ENCODE measurements around the gene C1orf167.

C1orf167 gene

DNA sequence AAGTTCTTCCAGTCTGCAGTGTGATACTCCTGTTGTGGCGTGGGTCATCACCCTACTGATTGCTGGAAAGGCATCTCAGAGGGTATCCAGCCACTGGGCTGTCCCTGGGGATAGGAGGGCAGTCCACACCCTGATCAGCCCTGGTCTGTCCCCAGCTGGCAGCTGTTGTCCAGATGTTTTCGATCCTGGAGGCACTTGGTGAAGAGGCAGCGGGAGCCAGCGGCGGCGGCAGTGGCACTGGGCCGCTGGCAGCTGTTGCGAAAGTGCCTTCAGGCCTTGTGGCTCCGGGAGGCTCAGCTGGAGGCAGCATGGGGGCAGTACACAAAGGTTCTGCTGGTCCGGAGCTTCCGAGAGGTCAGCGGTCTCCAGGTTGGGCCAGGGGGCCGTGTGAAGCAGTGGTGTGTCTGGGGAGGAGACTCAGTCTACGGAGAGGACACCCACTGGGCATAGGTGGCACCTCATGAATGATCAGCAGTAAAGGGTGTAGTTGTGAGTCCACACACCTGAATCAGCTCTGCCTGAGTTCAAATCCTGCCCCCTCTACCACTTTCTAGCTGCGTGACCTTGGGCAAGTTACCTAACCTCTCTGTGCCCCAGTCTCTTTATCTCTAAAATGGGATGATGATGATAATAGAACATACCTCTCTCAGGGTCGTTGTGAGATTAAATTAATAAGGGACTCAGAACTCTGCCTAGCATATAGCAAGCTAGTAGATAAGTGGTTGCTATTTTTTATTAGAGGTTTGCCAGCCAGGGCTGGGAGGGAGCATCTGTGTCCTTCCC lies 6.1 kb downstream of the C1orf167 start:
- no peak for DNase-seq

DNA sequence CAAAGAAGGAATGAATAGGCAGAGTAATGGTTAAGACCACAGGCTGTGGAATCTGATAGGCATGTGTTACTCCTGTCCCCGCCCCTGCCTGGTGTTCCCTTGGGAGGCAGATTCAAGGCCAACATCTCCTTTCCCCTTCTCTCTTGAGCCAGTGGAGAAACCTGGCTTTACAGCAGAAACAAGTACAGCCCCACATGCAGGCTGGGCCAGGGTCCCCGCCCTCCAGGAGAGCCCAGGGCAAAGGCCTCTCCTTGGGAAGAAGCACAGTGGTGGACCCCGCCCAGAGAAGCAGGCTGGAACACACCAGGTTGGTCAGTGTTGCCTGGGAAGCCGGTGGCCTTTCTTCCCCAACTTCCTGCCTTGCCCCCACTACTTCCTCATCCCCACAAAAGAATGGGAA lies 6.8 kb downstream of the C1orf167 start:
- no peak for DNase-seq

DNA sequence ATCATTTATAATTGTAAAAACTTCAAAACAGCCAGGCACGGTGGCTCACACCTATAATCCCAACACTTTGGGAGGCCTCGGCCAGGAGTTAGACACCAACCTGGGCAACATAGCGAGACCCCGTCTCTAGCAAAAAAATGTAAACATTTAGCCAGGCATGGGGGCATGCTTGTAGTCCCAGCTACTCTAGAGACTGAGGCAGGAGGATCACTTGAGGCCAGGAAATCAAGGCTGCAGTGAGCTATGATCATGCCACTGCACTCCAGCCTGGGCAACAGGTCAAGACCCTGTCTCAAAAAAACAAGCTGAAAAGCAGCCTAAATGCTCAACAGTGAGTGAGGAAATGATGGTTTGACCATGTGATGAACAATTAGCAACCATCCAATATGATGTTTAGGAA lies 7.3 kb downstream of the C1orf167 start:
- DNase-seq: no peak

DNA sequence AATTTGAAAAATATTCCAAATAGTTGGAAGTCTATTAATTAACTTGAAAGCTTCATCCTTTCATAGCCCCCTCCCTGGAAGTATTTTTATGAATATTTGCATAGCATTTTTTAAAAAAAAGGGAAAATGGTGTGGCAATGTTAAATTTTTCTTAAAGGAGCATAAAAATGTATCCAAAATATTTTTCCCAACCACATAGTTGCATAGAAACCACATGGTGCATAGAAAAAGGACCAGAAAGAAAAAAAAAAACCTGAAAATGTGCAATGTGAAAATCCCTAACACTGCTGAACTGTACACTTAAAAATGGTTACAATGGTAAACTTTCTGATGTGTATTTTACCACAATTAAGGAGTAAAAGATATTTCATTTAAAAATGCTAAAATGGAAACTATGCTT lies 8.0 kb downstream of the C1orf167 start:
- no peak for DNase-seq

DNA sequence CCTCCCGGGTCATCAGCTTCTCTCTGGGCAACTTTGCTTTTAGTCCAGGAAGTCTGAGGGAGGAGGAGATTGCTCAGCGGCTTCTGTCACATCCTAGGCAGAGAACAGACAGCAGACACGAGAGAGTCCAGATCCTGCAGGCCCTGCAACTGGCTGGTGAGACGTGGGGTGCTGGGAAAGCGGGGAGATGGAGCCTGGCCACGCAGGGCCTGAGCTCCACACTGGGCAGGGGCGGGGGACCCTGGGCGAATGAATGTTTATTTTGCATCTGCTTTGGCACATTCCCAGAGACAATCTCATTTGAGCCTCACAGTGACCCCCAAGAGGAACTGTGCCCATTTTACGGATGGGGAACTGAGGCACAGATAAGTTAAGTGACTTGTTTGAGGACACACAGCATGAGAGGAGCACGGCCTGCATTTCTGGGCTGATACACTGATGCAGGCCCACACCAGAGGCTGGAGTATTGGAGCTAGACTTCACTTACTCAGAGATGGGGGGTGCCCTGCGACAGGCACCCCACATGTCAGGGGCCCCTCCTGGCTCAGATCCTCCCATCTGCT lies 9.6 kb downstream of the C1orf167 start:
- DNase-seq: no peak

DNA sequence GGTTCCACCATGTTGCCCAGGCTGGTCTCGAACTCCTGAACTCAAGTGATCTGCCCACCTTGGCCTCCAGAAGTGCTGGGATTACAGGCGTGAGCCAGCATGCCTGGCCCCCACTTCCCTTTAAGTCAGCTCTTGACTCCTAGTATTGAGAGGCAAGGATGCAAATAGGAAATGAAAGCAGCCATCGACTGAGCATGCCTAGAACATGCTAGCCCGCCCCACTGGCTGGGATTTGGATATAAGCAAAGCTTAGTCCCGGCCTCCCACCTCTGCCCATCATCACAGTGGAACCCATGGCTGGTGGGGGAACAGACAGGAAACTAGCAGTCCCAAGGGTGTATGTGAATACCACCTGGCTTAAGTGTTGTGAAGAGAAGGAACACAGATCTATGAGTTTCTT lies 10.5 kb downstream of the C1orf167 start:
- no peak for DNase-seq

DNA sequence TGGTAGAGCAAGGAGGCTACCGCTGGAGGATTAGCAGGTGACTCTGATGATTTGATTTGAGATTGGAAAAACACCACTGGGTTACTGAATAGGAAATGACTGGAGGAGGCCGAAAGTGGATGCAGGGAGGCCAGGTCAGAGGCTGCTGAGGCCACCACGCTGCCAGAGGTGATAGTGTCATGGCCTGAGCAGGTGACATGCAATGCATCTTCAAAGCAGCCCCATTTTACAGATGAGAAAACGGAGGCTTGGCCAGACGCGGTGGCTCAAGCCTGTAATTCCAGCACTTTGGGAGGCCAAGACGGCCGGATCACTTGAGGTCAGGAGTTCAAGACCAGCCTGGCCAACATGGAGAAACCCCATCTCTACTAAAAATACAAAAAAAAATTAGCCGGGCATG lies 12.8 kb downstream of the C1orf167 start:
- no peak for DNase-seq

DNA sequence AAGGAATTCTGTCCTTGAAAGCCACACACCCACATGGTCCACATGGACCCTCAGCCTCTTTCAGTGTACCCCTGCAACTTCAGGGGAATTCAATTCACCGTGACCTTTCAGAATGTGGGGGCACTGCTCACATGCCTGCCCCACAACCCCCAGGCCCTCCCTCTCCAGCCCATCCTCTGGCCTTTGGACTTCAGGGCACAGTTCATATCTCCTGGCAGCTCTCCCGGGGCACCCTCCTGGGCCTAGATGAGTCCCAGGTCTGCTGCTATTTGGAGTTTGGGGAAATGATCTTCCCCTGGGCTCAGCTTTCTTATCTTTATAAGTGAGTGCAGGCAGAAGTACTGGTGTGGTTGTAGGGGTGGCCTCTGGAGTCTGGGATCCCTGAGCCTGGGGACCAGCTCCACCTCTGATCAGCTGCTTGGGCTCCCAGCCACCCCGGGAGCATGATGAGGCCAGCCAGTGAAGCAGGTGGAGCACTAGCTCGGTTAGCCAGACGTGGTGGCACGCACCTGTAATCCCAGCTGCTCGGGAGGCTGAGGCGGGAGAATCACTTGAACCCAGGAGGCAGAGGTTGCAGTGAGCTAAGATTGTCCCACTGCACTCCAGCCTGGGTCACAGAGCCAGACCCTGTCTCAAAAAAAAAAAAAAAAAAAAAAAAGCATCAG lies 15.8 kb downstream of the C1orf167 start:
- no peak for DNase-seq

DNA sequence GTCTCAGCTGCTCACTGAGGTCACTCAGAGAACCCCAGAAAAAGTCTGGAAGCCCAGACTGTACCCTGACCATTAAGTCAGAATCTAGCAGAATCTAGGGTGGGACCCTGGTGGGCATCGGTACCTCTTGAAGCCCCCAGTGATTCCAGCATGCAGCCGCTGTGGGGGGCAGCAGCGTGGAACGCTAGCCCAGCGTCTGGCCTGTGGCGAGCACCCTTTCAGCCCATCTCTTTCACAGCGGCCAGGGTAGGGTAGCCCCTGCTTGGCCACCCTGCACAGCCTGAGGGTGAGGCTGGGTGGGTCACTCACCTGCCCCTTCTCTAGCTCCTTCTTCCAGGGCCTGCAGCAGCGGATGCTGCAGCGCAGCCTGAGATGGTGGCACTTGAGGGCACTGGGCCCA lies 16.3 kb downstream of the C1orf167 start:
- DNase-seq: no peak

DNA sequence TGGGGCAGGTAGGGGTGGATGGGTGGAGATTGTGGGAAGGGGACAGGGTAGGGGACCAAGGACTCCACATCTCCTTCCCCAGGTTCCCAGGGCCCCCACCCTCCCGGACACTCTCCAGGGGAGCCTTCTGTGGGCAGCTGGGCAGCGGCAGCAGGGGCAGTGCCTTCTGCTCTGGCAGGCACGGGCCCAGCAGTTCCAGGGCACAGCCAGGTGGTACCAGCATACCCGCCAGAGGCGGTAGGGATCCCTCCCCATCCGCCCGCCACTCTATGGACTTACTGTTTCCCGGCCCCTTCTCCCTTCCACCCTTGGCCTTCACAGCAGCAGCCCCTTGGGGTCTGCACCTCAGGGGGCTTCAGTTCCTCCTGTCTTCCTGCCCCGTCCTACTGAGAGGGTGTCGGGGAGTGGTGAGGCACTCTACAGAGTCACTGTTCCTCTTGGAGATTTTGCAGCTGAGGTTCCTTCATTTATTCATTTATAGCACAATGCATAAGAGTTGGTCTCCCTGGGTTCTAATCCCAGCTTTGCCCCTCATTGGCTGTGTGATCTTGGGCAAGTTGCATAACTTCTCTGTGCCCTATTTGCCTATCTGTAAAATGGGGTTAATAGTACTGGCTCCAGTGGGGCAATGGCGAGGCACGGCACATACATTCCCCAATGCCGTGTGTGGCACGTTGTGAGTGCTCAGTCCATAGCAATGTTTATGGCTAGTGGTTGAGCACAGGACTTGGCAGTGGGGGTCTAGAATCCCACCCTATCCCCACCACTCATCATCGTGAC lies 17.0 kb downstream of the C1orf167 start:
- DNase-seq: no peak

DNA sequence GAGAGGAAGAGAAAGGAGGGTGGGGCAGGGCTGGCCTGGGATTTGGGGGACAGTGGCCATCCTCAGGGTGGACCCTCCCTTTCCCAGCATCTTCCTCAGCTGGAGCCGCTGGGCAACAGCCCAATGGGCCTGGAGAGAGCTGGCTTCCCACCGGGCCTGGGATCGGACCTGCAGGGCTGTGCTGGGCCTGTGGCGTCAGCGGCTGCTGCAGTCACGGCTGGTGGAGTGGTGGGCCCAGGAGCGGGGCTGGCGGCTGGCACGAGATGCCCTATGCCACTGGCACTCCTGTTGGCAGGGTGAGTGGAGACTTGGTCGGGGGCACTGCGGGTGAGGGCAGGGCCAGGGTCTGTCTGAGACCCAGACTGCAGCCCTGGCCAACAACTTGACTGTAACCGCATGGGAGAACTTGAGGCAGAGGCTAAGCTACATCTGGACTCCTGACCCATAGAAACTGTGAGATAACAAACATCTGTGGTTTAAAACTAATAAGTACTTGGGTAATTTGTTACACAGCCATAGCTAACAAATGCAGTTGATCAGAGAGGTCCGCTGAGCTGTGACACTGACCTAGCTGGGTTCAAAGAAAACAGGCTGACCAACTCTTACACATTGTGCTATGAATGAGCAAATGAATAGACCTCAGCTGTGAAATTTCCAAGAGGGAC lies 17.9 kb downstream of the C1orf167 start:
- no peak for DNase-seq

DNA sequence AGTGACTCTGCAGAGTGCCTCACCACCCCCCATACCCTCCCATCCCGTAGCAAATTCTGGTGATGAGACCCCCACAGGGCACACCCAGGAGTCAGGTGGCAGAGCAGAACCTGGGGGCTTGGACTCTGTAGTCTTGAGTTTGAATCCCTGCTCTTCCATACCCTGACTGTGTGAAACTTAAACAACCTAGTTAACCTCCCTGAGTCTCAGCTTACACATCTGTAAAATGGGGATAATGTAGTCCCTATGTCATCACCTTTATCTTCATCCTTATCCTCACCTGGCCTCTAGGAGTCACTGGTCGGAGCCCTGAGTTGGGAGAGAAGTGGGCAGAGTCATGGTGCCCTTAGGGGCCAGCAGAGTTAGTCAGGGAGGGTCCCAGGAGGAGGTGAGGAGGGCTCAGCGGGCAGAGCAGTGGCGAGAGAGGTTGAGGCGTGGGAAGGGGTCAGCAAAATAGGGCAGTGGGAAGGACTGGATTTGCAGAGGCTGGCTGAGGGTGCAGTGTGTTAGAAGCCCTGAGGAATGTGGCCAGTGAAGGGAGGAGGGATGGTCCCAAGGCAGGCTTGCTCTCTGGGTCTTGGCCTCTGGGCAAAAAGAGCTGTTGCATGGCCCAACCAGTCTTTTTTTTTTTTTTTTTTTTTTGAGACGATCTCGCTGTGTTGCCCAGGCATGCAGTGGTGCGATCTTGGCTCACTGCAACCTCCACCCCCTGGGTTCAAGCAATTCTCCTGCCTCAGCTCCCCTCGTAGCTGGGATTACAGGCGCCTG lies 18.6 kb downstream of the C1orf167 start:
- DNase-seq: no peak

DNA sequence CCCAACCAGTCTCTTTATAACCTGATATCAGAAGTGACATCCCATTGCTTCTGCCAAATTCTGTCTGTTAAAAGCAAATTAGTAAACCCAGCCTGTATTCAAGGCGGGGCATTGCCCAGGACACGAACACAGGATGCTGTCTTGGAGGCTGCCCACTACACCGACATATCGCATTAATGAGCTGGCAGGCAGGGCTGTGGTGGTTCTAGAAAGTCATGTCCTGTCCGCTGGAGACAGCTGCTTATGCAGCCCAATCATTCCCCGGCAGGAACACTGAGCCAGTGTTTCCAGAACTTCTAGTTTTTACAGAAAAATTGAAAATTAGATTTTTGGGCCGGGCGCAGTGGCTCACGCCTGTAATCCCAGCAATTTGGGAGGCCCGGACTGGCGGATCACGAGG lies 19.3 kb downstream of the C1orf167 start:
- no peak for DNase-seq

DNA sequence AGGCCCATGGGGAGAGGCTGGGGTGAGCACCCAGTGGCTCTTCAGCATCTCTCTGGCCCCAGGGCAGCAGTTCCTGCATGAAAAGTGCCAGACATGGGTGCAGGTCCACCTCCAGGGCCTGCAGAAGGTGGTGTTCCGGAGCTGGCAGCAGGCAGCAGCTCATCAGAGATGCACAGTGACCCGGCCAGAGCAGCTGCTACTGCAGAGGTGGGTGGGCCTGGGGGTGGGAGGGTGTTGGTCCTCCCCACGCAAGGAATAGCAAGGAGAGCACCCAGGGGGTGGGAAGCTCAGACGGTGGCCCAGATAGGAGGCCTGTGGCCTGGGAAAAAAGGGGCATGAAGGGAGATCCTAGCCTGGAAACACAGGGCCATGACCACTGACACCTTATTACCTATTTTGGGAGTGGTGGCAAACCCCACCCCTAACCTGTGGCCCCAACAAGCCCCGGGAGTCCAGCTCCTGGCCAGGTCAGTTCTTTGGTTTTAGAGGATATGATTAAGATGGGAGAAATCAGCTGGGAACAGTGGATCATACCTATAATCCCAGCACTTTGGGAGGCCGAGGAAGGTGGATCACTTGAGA lies 20.2 kb downstream of the C1orf167 start:
- DNase-seq: no peak

DNA sequence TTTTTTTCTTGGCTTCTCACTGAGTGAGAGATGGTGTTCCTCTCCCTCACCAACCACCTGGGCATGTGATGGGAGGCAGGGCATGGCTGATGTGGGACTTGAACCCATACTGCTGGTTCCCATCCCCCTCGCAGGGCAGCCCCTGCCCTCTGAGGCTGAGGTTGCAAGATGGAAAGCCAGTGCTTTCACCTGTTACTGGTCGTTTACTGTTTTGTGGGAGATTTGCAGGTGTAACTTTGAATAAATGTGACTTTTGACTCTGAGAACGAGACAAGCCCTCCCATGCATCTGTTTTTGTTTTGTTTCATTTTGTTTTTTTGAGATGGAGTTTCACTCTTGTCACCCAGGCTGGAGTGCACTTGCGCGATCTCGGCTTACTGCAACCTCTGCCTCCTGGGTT lies 21.6 kb downstream of the C1orf167 start:
- no peak for DNase-seq

DNA sequence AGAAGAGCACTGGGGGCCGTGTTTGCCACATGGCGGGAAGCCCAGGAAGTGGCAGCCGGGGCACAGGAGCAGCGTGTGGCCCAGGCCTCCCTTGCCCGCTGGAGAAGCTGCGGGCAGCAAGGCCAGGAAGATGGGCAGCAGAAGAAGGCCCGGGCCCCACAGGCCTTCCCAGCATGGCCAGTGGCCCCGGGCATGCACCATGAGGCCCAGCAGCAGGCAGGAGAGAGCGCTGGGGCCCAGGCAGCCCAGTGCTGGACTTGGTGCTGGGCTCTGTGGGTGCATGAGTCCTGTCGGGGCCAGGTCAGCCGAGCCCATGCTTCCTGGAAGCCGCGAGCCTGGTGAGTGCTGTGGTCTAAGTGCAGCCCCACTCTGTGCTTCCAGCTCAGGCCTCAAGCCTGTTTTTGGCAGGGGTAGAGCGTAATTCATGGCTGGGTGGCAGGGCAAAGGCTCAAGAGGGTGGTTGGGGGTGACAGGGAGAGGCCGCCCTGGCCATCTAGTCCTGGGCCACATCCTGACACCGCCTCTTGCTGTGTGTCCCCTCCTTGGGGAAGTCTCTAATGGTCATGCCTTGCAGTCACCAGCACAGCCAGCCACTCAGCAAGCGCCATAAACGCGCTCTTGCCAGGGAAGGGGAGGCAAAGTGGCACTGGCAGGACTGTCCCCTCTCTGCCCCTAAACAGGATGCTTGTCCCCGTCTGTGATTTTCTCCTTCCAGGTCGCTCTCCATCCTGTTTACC lies 22.4 kb downstream of the C1orf167 start:
- DNase-seq: no peak

DNA sequence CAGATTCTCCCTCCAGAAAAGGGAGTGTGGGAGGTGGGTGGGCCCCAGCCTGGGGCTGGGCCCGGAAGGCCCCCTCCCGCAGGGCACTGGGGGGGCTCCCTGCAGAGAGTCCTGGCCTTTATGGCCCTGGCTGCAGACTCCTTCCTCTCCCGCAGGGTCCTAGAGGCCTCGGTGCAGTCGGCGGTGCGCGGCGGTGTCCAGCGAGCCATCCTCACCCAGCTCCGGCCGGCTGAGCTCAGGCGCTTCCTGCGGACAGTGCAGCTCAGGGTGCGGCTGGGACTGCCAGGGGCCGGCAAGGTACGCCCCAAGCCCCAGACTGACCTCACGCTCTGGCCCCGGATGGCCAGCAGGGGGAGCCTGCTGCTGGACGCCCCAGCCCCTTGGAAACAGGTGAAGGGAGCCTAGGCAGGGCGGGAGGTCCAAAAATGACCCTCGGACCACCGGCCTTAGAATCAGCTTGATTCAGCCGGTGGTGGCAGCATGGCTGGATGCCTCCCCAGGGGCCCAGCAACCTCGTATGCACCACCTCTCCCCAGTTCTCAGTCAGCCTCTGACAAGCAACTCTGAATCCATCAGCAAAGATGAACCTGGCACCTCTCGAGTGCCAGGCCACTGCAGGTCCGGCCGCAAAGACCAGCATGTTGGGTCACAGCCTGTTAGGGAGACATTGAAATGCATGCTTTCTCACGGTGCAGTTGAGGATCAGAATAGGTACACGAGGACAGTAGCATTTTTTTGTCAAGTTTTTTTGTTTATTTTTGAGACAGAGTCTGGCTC lies 23.2 kb downstream of the C1orf167 start:
- DNase-seq: peak in 1 of 4 experiments; percentile 29

DNA sequence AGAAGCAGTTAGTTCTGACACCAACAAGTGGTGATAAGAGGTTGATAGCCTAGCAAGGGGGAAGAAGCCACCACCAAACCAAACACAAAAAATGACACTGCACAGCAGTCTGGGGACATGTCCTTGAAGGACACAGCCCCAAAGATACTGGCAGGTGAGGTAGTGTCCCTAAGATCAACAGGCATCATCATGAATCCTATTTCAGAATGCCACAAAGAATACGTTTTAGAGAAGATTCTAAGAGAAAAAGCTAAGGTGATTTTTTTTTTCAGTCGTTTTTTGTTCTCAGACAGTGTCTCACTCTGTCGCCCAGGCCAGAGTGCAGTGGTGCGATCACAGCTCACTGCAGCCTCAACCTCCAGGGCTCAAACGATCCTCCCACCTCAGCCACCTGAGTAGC lies 24.2 kb downstream of the C1orf167 start:
- no peak for DNase-seq

DNA sequence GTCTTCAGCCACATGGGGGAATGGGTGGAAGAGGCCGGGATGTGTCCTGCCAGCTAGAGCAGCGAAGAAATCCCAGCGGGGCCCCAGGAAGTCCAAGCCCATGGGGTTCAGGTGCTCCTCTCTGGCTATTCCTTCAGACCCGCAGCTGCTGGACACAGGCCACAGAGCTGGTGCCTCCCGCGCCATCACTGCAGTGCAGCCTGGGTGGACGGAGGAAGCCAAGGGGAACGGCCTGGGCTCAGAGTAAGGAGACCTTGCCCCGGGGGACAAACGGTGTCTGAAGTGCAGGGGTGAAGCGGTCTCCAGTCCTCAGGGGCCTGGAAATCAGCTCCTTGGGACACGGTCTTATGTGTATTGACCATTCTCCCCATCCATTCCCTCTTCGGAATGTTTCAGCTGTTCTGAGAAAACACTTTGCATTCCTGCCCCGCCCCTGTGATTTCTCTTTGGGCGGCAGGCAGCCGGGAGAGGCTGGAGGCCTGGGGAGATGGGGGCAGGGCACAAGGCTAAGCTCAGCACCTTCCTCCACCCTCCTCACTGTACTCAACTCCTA lies 25.3 kb downstream of the C1orf167 start:
- no peak for DNase-seq

Measured in activated naive CD4-positive, alpha-beta T cell (primary cell).